Measurements from ENCODE around the gene DNMT3A. TPM values are rescaled to one million over a fixed set of nuclear protein-coding genes. Genes with fewer than 3 reads are reported as not detected.

Gene DNMT3A
- total RNA-seq, result 10 to 100 TPM; 80.7 to 85.0 TPM

GRCh38 chr2:25341753-25342371, at the start of gene DNMT3A:
TSS of gene DNMT3A (minus strand) at chr2:25341925. CDS start at chr2:25313984, 27,941 bp downstream.

Small RNA genes lying within 50 kb of the gene (microRNA-seq; reads per million reads assigned to microRNA genes)
- 340 reads per million, percentile 82 among the genes with 10 or more reads in this experiment for gene MIR1301 (ENCODE audit: borderline microRNAs expressed, borderline replicate concordance)

Other genes with a start within 250 kb of the DNMT3A start
- gene POMC, start 173.3 kb downstream of the DNMT3A start, total RNA-seq, result 1 to 10 TPM; 2.8 TPM